Left forelimb (tissue), 1 donor: Measurements from ENCODE around the gene RIMBP2.
A peak's percentile ranks its signal among the peaks of the same experiment; 100 is the strongest.
"Not testable (repeated sequence)": the region's sequence is repeated elsewhere in the genome, so short reads cannot be mapped to it uniquely, and the experiment has no call there.

ENCODE experiments used
- DNase-seq: peaks from one replicate; pipeline ENCODE4 v3.0.0-alpha.2; 2018; ENCODE audit warnings: low spot score

RIMBP2 gene

GRCh38 chr12:130706885-130707570 is 9.1 kb downstream of the RIMBP2 start:
- peak; percentile 15 for DNase-seq

GRCh38 chr12:130706311-130706710 is 9.8 kb downstream of the RIMBP2 start:
- DNase-seq: peak; percentile 18

GRCh38 chr12:130705178-130705822 is 10.8 kb downstream of the RIMBP2 start:
- peak; percentile 48 for DNase-seq

- DNase-seq: peak; percentile 61
Measured at GRCh38 chr12:130704606-130705005, 11.5 kb downstream of the RIMBP2 start.

GRCh38 chr12:130703733-130704375 is 12.2 kb downstream of the RIMBP2 start:
- DNase-seq: peak; percentile 38

GRCh38 chr12:130702966-130703732 is 12.9 kb downstream of the RIMBP2 start:
- DNase-seq: peak; percentile 38

- no peak for DNase-seq
Measured at GRCh38 chr12:130701402-130701744, 14.7 kb downstream of the RIMBP2 start.

- DNase-seq: peak; percentile 41
Measured at GRCh38 chr12:130700492-130701401, 15.4 kb downstream of the RIMBP2 start.

- no peak for DNase-seq
Measured at GRCh38 chr12:130698106-130698505, 18.0 kb downstream of the RIMBP2 start.

- no peak for DNase-seq
Measured at GRCh38 chr12:130696379-130697100, 19.6 kb downstream of the RIMBP2 start.

GRCh38 chr12:130695061-130695460 is 21.0 kb downstream of the RIMBP2 start:
- no peak for DNase-seq

- no peak for DNase-seq
Measured at GRCh38 chr12:130689408-130690405, 26.4 kb downstream of the RIMBP2 start.

GRCh38 chr12:130688999-130689398 is 27.1 kb downstream of the RIMBP2 start:
- DNase-seq: not testable (repeated sequence)

GRCh38 chr12:130687796-130688778 is 28.0 kb downstream of the RIMBP2 start:
- DNase-seq: no peak

GRCh38 chr12:130687190-130687589 is 28.9 kb downstream of the RIMBP2 start:
- DNase-seq: no peak

GRCh38 chr12:130686511-130686991 is 29.5 kb downstream of the RIMBP2 start:
- DNase-seq: no peak

- no peak for DNase-seq
Measured at GRCh38 chr12:130685850-130686249, 30.2 kb downstream of the RIMBP2 start.

GRCh38 chr12:130685250-130685787 is 30.8 kb downstream of the RIMBP2 start:
- no peak for DNase-seq
